H54 (cell line): ENCODE results near the gene FAM169A.
A peak's percentile ranks its signal among the peaks of the same experiment; 100 is the strongest.
"Not testable (repeated sequence)": the region's sequence is repeated elsewhere in the genome, so short reads cannot be mapped to it uniquely, and the experiment has no call there.

Source experiments
- DNase-seq: peaks from one replicate; pipeline ENCODE4 v3.0.0; 2011; ENCODE audit warnings: low spot score, mixed read lengths; ENCODE audit not compliant: insufficient read length
- FAIRE-seq: peaks from 3 replicates; lab custom pipeline; 2011; peaks lifted over from hg19 to GRCh38; lab: Jason Lieb, UNC
- POLR2A ChIP-seq: IDR thresholded peaks from 2 replicates; pipeline ENCODE4 v1.6.1; 2011; ENCODE audit warnings: low read depth, mild to moderate bottlenecking, low read length

The FAM169A gene

GRCh38 chr5:74865804-74866595 is at the start of gene FAM169A:
FAM169A (minus strand) TSS chr5:74866387; CDS start chr5:74841676, 24,711 bp downstream.
- FAIRE-seq = no peak
- peak; percentile 46 for DNase-seq
- TF ChIP-seq POLR2A = no peak

GRCh38 chr5:74915488-74915887 is 49.3 kb upstream of the FAM169A start:
- FAIRE-seq = no peak

GRCh38 chr5:74911421-74911820 is 45.2 kb upstream of the FAM169A start:
- FAIRE-seq, DNase-seq: not testable (repeated sequence)

More at GRCh38 chr5:74915488-74915887, 49.3 kb upstream of the FAM169A start:
- TF ChIP-seq POLR2A = no peak
- no peak for DNase-seq

- not testable (repeated sequence) for FAIRE-seq, DNase-seq
These were observed 43.7 kb upstream of the FAM169A start for GRCh38 chr5:74909888-74910287.

GRCh38 chr5:74908237-74908636 is 42.0 kb upstream of the FAM169A start:
- DNase-seq, FAIRE-seq: not testable (repeated sequence)

- not testable (repeated sequence) for FAIRE-seq, DNase-seq
These were observed 38.5 kb upstream of the FAM169A start for GRCh38 chr5:74904713-74905112.

GRCh38 chr5:74903165-74903787 is 37.1 kb upstream of the FAM169A start:
- no peak for DNase-seq
- no peak for TF ChIP-seq POLR2A
- no peak for FAIRE-seq

GRCh38 chr5:74897049-74897448 is 30.9 kb upstream of the FAM169A start:
- no peak for DNase-seq
- TF ChIP-seq POLR2A = no peak
- FAIRE-seq = no peak

GRCh38 chr5:74895906-74896305 is 29.7 kb upstream of the FAM169A start:
- TF ChIP-seq POLR2A = no peak
- DNase-seq (no peak), FAIRE-seq (peak; percentile 11)

GRCh38 chr5:74894351-74894750 is 28.2 kb upstream of the FAM169A start:
- TF ChIP-seq POLR2A = no peak
- FAIRE-seq = no peak
- DNase-seq = no peak

GRCh38 chr5:74892921-74893320 is 26.7 kb upstream of the FAM169A start:
- FAIRE-seq = no peak
- DNase-seq = no peak
- no peak for TF ChIP-seq POLR2A

- no peak for TF ChIP-seq POLR2A
- FAIRE-seq = no peak
- DNase-seq = no peak
These were observed 23.4 kb upstream of the FAM169A start for GRCh38 chr5:74889523-74890105.

- FAIRE-seq (no peak), DNase-seq (no peak)
- no peak for TF ChIP-seq POLR2A
These were observed 21.9 kb upstream of the FAM169A start for GRCh38 chr5:74888117-74888516.

GRCh38 chr5:74885170-74885569 is 19.0 kb upstream of the FAM169A start:
- TF ChIP-seq POLR2A = no peak
- DNase-seq (no peak), FAIRE-seq (no peak)

GRCh38 chr5:74882379-74883134 is 16.4 kb upstream of the FAM169A start:
- not testable (repeated sequence) for FAIRE-seq, DNase-seq
